GM19099 (cell line): Measurements from ENCODE around the gene MAGI3.

Experiments
- POLR2A ChIP-seq: IDR thresholded peaks from 3 replicates; pipeline ENCODE4 v1.6.1; 2011; ENCODE audit warnings: low read depth; ENCODE audit not compliant: insufficient read length; ENCODE audit errors: extremely low read depth

MAGI3 gene

DNA sequence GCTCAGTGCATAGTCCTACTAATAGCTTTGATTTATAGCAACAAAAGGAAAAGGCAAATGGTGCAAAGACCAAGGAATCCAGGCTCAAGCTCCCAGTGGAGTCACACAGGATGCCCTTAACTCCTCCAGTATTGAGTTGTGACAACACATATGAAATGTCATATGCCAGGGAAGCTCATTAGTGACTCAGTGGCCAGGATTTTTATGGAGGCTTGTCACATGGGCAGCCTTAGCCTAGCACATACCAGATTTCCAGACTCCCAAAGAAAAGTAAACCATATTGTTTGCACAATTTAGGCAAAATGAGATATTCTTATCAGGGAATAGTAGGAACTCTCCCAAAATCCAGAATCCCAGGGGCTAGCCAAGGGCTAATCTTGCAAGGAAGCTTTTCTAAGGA is 129.2 kb downstream of the MAGI3 start:
- TF ChIP-seq POLR2A: no peak

DNA sequence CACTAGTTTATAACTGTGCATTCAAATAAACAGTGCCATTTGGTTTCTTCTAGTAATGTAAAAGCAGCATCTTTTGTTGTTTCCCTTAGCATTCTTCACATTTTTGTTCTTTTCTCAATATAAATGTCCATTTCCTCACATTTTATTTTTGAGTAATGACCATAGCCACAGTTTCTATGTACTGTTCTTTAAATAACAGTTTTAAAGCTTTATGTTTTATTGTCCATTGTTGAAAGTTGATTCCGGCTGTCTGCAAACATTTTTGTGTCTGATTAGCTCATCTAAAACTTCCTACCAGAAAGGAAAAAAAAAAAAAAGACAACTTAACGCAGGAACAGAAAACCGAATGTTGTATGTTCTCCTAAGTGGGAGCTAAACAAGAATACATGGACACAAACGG is 139.7 kb downstream of the MAGI3 start:
- TF ChIP-seq POLR2A: no peak

DNA sequence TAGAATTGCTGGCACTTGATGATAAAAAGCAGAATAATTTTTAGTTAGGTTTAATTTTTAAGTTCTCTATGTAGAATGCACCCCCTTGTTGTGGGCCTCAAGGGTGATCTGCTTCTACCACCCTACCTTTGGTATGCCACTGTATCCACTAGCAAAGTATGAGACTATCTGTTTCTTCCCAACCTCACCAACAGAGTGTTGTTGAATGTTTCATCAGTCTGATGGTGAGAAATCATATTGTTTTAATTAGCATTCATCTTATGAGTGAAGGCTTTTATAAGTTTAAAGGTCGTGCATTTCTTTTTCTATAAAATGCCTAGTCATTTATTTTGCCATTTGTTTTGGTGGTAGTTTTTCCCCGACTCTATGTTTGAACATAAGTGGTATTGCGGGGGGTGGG is 141.0 kb downstream of the MAGI3 start:
- no peak for TF ChIP-seq POLR2A

DNA sequence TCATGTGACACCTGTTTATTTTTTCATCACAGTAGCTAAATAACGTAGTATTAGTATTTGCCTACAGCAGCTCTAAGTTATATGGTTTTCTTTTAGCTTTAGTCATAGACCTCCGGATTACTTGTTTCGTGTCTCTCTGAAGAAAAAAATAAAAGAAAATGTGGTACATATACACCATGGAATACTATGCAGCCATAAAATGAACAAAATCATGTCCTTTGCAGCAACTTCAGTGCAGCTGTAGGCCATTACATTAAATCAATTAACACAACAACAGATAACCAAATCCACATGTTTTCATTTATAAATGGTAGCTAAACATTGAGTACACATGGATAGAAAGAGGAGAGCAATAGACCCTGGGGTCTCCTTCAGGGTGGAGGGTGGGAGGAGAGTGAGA is 142.7 kb downstream of the MAGI3 start:
- no peak for TF ChIP-seq POLR2A

DNA sequence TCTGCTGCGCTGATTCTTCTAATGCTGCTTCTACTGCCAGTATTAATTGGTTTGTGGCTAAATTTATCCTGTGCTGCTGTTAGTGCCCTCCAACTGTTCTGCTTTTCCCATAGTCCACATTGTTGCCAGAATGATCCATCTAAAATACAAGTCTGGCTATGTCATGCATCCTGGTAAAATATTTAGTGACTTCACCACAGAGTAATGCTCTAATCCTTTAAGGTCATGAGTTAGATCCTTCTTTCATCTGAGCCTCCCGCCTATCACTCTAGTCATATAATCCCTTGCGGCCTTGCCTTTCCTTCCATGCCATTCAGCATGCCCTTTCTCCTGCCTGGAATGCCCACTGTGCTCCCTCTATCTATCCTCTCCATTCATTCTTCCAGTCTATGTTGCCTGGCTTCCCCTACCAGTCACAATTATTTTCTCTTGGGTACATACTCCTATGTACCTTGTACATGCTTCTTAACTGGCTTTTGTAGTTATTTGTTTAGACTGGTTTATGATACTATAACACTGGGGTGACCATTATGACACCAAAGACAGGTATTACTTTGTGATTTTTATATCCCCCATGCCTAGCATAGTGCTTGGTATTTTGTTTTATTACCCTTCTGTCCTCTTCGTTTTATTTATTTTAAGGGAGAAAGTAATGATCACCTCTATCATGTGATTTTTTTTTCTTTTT is 144.0 kb downstream of the MAGI3 start:
- no peak for TF ChIP-seq POLR2A

DNA sequence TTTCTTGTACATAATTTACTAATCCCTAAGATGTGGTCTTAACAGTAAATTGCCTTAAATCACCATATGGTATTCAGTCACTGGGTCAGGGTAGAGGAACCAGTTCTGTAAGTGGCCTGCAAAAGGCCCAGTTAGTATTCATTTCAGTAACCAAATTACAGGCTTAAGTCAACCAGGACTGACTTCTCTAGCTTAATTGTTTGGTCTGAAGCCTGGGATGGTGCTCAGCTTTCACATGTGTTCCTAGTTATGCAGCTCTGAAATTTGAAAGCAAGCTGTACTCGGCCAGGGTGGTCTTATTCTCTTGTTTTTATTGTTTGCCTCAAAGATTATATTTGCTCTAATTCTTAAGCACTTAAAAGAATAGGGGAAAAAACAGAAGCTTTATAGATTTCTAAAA is 144.6 kb downstream of the MAGI3 start:
- no peak for TF ChIP-seq POLR2A

DNA sequence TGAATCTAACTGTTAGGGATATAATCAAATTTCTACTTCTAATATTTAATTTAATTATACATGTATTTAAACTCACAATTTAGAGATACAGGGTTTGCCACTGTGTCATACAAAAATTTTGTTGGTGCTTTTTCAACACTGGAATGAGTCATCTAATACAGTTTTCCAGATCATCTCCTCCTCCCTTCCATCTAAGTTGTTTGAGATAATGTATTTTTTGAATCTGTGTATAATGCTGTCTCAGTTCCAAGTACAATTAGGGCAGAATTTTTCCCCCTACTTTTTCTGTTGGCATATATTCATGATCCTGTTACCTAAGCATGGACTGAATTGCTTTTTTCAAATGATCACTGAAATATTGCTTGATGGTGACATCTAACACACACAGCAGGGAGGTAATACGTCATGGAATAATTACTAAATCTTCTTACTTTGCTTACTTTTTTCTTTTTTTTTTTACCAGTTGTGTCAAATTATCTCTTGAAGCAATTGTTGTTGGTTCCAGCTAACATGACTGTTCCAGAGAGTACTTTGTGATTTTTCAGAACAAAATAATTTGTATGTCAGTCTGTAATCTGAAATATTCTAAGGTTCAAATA is 146.0 kb downstream of the MAGI3 start:
- TF ChIP-seq POLR2A: no peak

DNA sequence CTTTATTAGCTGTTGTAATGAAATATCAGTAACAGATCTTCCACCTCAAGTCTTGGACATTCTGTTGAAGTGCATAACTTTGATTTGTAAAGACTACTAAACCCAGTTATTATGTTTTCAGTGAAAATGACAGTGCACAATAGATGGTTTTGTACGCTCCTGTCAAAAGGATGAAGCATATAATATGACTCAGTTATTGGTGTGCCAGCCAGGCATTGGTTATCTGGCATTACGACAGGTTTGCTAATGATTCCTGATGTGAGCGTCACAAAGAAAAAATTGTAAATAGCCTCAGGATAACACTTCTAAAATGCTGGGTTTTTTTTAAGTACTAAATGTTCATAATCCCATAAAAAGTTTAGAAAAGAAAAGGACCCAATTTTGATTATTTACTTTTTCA is 147.9 kb downstream of the MAGI3 start:
- TF ChIP-seq POLR2A: no peak

DNA sequence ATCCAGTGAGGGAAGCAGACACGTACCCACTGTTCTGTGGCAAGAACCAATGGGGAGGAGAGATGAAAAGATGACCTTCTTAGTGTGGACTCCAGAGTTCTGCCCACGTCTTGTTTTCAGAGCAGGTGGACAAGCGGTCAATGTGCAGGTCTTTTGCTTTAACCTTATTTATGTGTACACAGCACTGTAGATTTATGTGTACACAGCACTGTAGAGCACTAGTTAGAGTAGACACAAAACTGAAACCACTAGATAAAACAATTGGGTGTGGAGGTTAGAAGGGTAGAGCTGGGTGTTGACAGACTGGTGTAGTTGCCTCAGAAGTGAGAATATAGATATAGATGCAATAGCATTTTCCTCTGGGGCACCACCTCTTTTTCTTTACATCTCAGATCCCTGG is 150.0 kb downstream of the MAGI3 start:
- TF ChIP-seq POLR2A: no peak

DNA sequence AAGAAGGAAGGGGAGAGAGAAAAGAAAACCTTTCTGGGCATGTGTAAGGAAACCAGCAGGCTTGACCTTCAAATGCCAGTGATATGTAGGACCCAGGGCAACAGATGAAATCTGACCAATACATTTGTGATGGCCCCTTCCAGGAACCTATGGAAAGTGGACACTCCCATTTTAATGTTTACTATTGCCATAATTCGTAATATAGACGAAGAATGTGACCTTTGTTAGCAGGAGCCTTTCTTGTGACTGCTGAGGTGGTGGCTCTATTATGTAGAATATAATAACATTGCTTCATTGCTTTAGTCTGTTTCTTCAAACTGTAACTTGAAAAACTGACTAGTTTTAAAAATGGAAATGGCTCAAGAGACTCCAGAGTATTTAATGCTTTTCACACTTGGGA is 150.8 kb downstream of the MAGI3 start:
- TF ChIP-seq POLR2A: no peak

DNA sequence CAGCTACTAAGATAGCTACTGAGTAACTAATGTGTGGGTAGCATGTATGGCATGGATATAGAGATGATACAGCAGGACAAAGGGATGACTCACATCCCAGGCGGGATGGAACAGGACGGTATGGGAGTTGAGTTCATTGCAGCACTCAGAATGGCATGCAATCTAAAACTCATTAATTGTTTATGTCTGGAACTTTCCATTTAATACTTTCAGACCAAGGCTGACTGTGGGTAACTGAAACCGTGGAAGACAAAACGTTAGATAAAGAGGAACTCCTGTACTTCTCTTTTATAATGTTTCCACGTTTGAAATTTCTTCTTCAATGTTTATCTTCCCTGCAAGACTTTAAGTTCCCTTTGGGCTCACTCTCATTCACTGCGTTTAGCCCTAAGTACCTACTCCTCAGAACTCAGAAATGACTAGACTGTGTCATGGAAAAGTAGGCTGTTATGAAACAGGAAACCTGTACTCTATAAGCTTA is 151.9 kb downstream of the MAGI3 start:
- TF ChIP-seq POLR2A: no peak

DNA sequence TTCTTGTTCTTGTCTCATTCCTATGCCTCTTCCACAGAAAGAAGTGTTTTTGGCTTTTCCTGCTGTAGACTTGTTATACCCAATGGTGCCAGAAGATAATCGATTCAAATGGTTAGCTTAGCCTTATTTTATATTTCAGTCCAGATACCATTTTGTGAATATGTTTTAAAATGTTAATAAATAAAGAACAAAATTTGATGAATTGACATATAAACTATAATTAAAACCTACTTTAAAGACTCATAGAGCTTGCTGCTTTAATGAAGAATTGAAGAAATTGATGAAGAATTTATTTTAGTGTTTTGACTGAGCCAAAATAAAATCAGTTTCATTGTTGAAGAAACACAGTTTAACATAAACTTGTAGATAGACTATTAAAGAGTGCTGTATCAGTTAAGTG is 152.8 kb downstream of the MAGI3 start:
- TF ChIP-seq POLR2A: no peak

DNA sequence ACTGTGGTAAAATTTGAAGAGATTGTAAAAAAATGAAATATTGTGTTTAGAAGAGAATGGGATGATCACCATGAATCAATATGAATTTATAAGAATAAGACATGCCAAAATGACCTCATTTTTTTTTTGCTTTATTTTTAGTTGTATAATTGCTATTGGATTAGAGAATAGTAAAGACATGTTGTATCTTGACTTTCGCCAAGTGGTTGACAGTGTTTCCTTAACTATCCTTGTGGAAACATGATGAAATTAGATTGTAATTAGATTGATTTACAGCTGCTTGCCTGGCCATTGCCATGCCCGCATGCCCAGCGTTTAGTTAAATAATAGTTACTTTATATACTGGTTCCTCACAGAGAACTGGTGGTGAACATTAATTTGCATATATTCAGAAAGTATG is 154.9 kb downstream of the MAGI3 start:
- no peak for TF ChIP-seq POLR2A

DNA sequence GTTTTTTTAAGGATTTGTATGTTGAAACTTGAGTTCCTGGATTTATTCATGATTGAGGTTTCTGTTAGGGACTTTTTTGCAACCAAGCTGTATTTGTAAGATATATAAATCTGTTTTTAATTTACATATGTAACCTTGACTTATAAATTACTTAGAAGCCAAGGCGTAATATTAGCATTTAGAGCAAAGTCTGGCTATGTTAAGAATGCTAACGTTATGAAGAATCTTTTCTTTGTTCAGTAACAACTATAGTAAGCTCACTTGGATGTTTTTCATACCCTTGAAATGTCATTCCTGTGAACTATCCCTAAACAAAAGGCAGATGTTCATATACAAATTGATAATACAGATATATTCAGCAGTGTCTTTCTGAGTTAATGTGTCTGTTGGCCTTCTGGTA is 155.3 kb downstream of the MAGI3 start:
- no peak for TF ChIP-seq POLR2A

DNA sequence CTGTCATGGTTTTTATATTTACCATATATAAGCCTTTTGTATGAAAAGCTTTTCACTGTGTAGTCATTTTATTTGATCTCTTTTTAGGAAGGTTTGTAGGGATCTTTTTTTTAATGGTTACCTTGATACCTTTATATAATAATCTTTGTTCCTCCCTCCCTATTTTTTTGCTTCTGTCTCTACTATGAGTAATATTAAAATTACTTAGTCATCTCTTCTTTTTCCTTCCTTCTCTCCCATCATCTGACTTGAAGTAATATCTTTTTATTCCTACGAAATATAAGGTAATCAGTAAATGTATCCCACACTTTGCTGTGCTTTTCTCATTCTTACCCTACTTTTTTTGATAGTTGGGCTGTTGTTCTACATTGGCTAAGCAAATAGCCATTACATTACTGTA is 161.4 kb downstream of the MAGI3 start:
- no peak for TF ChIP-seq POLR2A

DNA sequence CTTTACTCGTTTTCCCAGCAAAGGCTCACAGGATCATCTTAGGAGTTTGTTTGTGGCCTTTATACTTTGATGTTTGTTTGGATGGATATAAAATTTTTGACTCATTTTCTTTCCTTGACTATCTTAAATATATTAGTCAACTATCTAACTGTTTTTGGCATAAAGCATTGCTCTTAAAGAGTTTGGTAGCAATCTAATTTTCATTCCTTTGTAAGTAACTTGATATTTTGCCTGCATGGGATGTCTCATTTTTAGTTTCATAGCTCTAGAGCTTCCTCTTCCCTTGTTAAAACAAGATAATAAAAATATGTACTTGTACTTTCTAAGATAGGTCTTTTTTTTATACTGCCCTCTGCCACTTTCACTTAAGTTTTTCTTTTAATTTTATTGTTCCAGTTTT is 161.9 kb downstream of the MAGI3 start:
- TF ChIP-seq POLR2A: no peak

DNA sequence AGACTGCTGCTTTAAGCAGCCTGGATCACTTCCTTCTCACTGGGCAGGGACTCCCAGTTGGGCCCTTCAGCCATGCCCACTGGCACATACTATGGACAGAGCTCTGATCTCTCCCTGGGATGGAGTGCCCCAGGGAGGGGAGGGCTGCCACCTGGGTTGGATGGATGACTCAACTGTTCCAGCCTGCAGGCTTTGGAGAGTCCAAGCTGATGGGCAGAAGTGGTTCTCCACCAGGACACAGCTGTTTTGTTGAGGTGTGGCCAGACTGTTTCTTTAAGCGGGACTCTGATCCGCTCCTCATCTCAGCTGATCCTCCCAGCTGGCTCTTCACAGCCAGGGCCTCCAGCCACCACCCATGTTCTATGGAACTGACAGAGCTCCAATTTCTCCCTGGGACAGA is 166.9 kb downstream of the MAGI3 start:
- no peak for TF ChIP-seq POLR2A
